Activated T-helper 2 cell treated with anti-CD3 and anti-CD28 coated beads, Interferon-gamma antibody, Interleukin-2, Interleukin-4, amounts not matched to agents 10 μg/mL and 5 μg/mL and 100 μg/mL, durations not matched to agents 14 hours and 24 hours and 36 hours (primary cell): ENCODE measurements around the gene KRT9. TPM values are rescaled to one million over a fixed set of nuclear protein-coding genes. Genes with fewer than 3 reads are reported as not detected.
"Not testable (repeated sequence)": the region's sequence is repeated elsewhere in the genome, so short reads cannot be mapped to it uniquely, and the experiment has no call there.

ENCODE experiments used
- DNase-seq: peaks from one replicate; pipeline ENCODE4 v3.0.0; 2021; ENCODE audit warnings: low spot score
- H3K27ac Mint-ChIP-seq: one replicate; pipeline ENCODE4 v1.8.0; 2021; ENCODE audit warnings: mixed read lengths
- H3K27me3 Mint-ChIP-seq: one replicate; pipeline ENCODE4 v1.8.0; 2021; ENCODE audit warnings: low read depth, mixed read lengths
- H3K36me3 Mint-ChIP-seq: one replicate; pipeline ENCODE4 v1.8.0; 2021; ENCODE audit warnings: low read depth, mixed read lengths
- H3K4me1 Mint-ChIP-seq: one replicate; pipeline ENCODE4 v1.8.0; 2021; ENCODE audit warnings: low read depth, mixed read lengths
- H3K4me3 Mint-ChIP-seq: one replicate; pipeline ENCODE4 v1.8.0; 2021; ENCODE audit warnings: low read depth, mild to moderate bottlenecking, moderate library complexity, mixed read lengths
- H3K9me3 Mint-ChIP-seq: one replicate; pipeline ENCODE4 v1.8.0; 2021; ENCODE audit warnings: mixed read lengths
- intact Hi-C: fragments of 100-400 bp; cut with micrococcal nuclease; formaldehyde crosslinking; loops from one replicate; pipeline ENCODE4 v1.15.1; 2023
- total RNA-seq: library from RNA; stranded (reverse); gene quantifications from 2 replicates; pipeline ENCODE4 v1.2.3, GENCODE V29; 2022

KRT9 gene
- total RNA-seq, 1 donor from 2014 or later, result not detected

- intact Hi-C loops, result loop anchor here (5.0 to 10.0 kb wide), 2 partner anchors 58 to 140 kb away; partner anchors contain the start of gene KRT36
- Mint-ChIP-seq H3K27ac (no peak overlapping the region), H3K27me3 (peaks cover 2% of the 10 kb centered on the region), H3K9me3 (peaks cover 8% of the 10 kb centered on the region), H3K4me3 (no peak overlapping the region), H3K4me1 (peaks cover 25% of the 10 kb centered on the region), H3K36me3 (no peaks in the 10 kb centered on the region)
- DNase-seq, result no peak
These were observed 26.9 kb downstream of the KRT9 start for GRCh38 chr17:41544935-41545334.

DNA sequence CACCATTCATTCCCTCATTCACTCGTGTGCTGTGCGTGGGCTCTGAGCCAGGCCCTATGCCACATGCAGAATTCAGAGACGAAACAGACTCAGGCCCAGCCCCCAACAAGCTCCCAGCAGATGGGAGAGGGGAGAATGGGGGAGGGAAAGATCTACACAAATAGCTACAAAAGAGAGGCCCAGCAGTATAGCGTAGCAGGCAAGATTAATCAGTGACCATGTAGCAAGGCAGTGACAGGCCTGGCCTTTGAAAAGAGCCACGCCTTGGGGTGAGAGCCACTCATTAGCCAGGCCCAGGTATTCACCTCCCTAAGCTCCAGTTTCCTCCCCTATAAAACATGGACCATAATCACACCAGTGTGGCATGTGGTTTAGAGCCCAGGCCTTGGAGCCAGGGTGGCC, 27.4 kb downstream of the KRT9 start:
- Mint-ChIP-seq H3K4me1 (peaks cover 22% of the 10 kb centered on the region), H3K27ac (no peak overlapping the region), H3K27me3 (peaks cover 2% of the 10 kb centered on the region), H3K36me3 (no peaks in the 10 kb centered on the region), H3K4me3 (no peak overlapping the region), H3K9me3 (peaks cover 8% of the 10 kb centered on the region)
- intact Hi-C loops, result loop anchor here (10.0 kb wide), 1 partner anchor 140 kb away; no protein-coding TSS in a partner anchor
- no peak for DNase-seq

- intact Hi-C loops, result loop anchor here (10.0 kb wide), 1 partner anchor 138 kb away; no protein-coding TSS in a partner anchor
- H3K27me3 Mint-ChIP-seq, H3K4me1 Mint-ChIP-seq, H3K9me3 Mint-ChIP-seq, H3K36me3 Mint-ChIP-seq, H3K4me3 Mint-ChIP-seq, DNase-seq, H3K27ac Mint-ChIP-seq: not testable (repeated sequence)
These were observed 29.1 kb downstream of the KRT9 start for GRCh38 chr17:41542786-41543185.

GRCh38 chr17:41542357-41542756, 29.5 kb downstream of the KRT9 start:
- H3K4me3 Mint-ChIP-seq, result no peak overlapping the region
- peaks cover 3% of the 10 kb centered on the region for H3K4me1 Mint-ChIP-seq
- no peak for DNase-seq
- intact Hi-C loops, result loop anchor here (10.0 kb wide), 1 partner anchor 138 kb away; no protein-coding TSS in a partner anchor
- H3K27ac Mint-ChIP-seq, result no peak overlapping the region
- H3K27me3 Mint-ChIP-seq, result peaks cover 2% of the 10 kb centered on the region
- H3K9me3 Mint-ChIP-seq, result peaks cover 6% of the 10 kb centered on the region
- H3K36me3 Mint-ChIP-seq, result no peaks in the 10 kb centered on the region

- Mint-ChIP-seq H3K27ac (no peak overlapping the region), H3K36me3 (no peaks in the 10 kb centered on the region), H3K9me3 (no peaks in the 10 kb centered on the region), H3K27me3 (peaks cover 2% of the 10 kb centered on the region), H3K4me1 (peaks cover 3% of the 10 kb centered on the region), H3K4me3 (no peak overlapping the region)
- intact Hi-C loops, result loop anchor here (10.0 kb wide), 1 partner anchor 136 kb away; no protein-coding TSS in a partner anchor
- no peak for DNase-seq
These were observed 30.8 kb downstream of the KRT9 start for GRCh38 chr17:41540921-41541625.

- no peaks in the 10 kb centered on the region for H3K36me3 Mint-ChIP-seq
- H3K4me1 Mint-ChIP-seq, result peaks cover 3% of the 10 kb centered on the region
- H3K27ac Mint-ChIP-seq, result no peak overlapping the region
These were observed 31.7 kb downstream of the KRT9 start for GRCh38 chr17:41539979-41540701.

GRCh38 chr17:41539071-41539492, 32.8 kb downstream of the KRT9 start:
- no peaks in the 10 kb centered on the region for H3K36me3 Mint-ChIP-seq
- no peak overlapping the region for H3K27ac Mint-ChIP-seq
- H3K4me3 Mint-ChIP-seq, result no peak overlapping the region

More at GRCh38 chr17:41539979-41540701, 31.7 kb downstream of the KRT9 start:
- Mint-ChIP-seq H3K27me3 (peaks cover 6% of the 10 kb centered on the region), H3K9me3 (no peaks in the 10 kb centered on the region), H3K4me3 (no peak overlapping the region)
- DNase-seq, result no peak
- intact Hi-C loops, result loop anchor here (10.0 kb wide), 1 partner anchor 135 kb away; no protein-coding TSS in a partner anchor

DNA sequence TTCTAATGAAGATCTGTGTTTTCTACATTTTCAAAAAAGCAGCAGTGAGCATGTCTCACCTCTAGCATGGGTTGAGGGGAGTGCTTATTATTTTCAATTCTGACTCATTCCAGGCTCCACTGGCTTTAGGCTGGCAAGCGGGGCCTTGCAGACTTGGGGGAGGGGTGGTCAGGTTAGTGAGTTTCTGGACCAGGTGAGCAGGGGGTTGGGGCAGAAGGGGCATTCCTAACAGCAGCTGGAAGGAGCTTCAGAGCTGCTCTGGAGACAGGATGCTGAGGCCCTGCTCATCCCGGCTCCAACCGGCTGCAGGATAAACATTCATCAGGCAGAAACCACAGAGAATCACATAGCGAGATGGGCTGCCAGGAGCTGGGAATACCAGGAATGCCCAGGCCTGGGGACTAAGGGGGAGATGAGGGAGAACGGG, 33.3 kb downstream of the KRT9 start:
- no peaks in the 10 kb centered on the region for H3K36me3 Mint-ChIP-seq
- peaks cover 9% of the 10 kb centered on the region for H3K27me3 Mint-ChIP-seq
- intact Hi-C loops, result no loop called here
- H3K9me3 Mint-ChIP-seq, result no peaks in the 10 kb centered on the region
- H3K4me3 Mint-ChIP-seq, result no peak overlapping the region
- no peak for DNase-seq
- peaks cover 3% of the 10 kb centered on the region for H3K4me1 Mint-ChIP-seq
- H3K27ac Mint-ChIP-seq, result no peak overlapping the region

More at GRCh38 chr17:41539071-41539492, 32.8 kb downstream of the KRT9 start:
- no peak for DNase-seq
- intact Hi-C loops, result no loop called here
- peaks cover 9% of the 10 kb centered on the region for H3K27me3 Mint-ChIP-seq
- H3K9me3 Mint-ChIP-seq, result no peaks in the 10 kb centered on the region
- peaks cover 3% of the 10 kb centered on the region for H3K4me1 Mint-ChIP-seq

GRCh38 chr17:41537990-41538389, 33.9 kb downstream of the KRT9 start:
- Mint-ChIP-seq H3K36me3 (no peaks in the 10 kb centered on the region), H3K4me1 (peaks cover 3% of the 10 kb centered on the region), H3K9me3 (no peaks in the 10 kb centered on the region), H3K27ac (no peak overlapping the region), H3K27me3 (peaks cover 9% of the 10 kb centered on the region), H3K4me3 (no peak overlapping the region)
- intact Hi-C loops, result no loop called here
- no peak for DNase-seq

- peaks cover 2% of the 10 kb centered on the region for H3K4me1 Mint-ChIP-seq
- no peak overlapping the region for H3K4me3 Mint-ChIP-seq
- intact Hi-C loops, result no loop called here
- no peaks in the 10 kb centered on the region for H3K9me3 Mint-ChIP-seq
- peaks cover 13% of the 10 kb centered on the region for H3K27me3 Mint-ChIP-seq
- no peak overlapping the region for H3K27ac Mint-ChIP-seq
- H3K36me3 Mint-ChIP-seq, result no peaks in the 10 kb centered on the region
- no peak for DNase-seq
These were observed 34.3 kb downstream of the KRT9 start for GRCh38 chr17:41537614-41537954.

DNA sequence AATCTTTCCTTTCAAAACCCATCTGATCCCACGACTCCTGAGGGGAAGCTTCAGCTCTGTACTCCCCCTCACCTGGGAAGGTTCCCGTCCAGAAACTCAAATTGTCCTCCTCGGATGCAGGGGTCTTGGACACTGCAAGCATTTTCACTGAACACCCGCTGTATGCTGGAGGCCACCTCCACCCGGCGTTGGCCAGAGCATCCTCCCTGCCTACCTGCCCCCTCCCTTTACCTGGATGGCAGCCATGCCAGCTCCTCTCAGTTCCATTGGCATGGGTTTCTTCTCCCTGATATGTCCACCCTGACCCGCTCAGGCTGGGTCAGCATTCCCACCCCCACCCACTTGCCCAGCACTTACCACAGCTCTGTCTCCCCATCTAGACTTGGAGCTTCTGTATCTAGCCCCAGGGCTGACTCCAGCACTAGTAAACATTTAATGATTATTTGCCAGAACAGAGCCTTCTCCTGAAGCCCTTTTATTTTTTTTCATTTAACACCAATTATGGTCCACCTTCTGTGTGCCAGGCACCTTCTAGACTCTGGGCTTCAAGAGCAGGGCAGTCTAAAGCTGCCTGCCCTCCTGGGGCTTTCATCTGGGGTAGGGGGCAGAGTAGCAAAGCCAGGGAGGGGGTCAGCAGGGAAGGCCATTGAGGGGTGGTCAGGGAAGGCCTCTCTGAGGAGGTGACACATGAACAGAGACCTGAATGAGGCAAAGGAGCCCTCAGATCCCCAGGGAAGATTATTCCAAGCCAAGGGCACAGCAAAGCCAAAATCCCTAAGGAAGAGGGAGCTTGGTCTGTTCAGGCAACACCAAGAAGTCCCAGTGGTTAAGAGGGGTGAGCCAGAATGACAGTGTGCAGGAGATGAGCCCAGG, 34.9 kb downstream of the KRT9 start:
- H3K4me3 Mint-ChIP-seq, result no peak overlapping the region
- peaks cover 16% of the 10 kb centered on the region for H3K27me3 Mint-ChIP-seq
- H3K27ac Mint-ChIP-seq, result no peak overlapping the region

DNA sequence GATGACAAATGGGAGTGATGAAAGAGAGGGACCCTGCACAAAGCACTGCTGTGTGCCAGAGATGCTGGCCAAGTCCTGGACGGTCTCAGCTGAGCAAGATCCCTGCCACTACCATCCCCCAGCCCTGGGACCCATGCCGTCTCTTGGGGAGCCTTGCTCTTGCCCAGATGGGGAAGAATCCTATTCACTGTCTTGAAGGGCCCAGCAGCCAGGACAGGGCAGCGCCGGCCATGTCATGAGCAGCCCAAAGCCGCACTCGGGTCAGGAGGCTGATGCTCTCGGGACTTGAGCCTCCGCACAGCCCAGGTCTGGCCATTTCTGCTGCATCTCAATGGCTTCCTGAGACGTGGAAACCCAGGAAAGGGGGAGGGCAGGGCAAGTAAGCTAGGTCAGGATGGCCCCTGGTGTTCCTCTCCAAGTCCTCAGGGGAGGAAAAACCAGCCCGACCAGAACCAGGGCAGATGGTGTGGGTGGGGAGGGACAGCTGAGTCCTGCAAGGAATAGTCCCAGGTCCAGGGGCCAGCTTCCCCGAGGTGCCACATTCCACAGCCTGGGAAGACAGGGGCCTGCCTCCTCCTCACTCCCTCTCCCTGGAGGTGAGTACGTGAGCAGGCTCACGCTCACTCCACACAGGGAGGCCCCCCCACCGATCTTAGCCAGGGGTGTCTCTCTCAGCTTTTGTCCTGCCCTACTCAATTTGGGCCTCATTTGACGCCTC, 35.9 kb downstream of the KRT9 start:
- intact Hi-C loops, result no loop called here
- no peaks in the 10 kb centered on the region for H3K36me3 Mint-ChIP-seq
- no peaks in the 10 kb centered on the region for H3K4me1 Mint-ChIP-seq
- no peak for DNase-seq
- no peak overlapping the region for H3K4me3 Mint-ChIP-seq
- no peaks in the 10 kb centered on the region for H3K9me3 Mint-ChIP-seq
- H3K27me3 Mint-ChIP-seq, result peaks cover 23% of the 10 kb centered on the region
- H3K27ac Mint-ChIP-seq, result no peak overlapping the region

More for the DNA sequence above, 34.9 kb downstream of the KRT9 start:
- DNase-seq, result no peak
- intact Hi-C loops, result no loop called here
- no peaks in the 10 kb centered on the region for H3K36me3 Mint-ChIP-seq
- H3K4me1 Mint-ChIP-seq, result no peaks in the 10 kb centered on the region
- H3K9me3 Mint-ChIP-seq, result no peaks in the 10 kb centered on the region
